Epidermal melanocyte (primary cell): ENCODE results near the gene SCLT1.
A peak's percentile ranks its signal among the peaks of the same experiment; 100 is the strongest.
"Not testable (repeated sequence)": the region's sequence is repeated elsewhere in the genome, so short reads cannot be mapped to it uniquely, and the experiment has no call there.

Source experiments
- DNase-seq: peaks from one replicate; pipeline ENCODE4 v3.0.0; 2011; ENCODE audit warnings: low spot score; ENCODE audit not compliant: insufficient read length

Gene SCLT1

DNA sequence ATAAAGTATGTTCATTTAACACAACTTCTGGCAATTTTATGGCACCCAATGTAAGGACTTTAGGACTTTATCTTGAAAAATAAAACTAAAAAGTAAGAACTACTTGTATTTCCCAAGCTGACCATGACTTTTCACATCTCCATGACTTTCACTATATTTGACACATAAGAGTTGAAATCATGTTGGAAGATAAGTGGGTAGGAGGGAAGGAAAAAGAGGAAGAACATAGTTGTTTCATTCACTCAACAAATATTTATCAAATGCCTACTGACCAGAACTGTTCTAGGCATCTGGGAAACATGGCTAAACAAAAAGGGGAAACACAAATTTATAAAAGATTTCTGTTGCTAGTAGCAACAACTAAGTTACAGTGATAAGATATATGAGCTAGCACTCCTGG, 16.0 kb downstream of the SCLT1 start:
- no peak for DNase-seq

DNA sequence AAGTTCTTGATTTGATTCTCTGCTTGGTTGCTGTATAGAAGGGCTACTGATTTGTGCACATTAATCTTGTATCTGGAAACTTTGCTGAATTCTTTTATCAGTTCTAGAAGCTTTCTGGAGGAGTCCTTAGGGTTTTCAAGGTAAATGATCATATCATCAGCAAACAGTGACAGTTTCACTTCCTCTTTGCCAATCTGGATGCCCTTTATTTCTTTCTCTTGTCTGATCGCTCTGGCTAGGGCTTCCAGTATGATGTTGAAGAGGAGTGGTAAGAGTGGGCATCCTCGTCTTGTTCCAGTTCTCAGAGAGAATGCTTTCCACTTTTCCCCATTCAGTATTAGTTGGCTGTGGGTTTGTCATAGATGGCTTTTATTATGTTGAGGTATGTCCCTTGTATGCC, 23.8 kb downstream of the SCLT1 start:
- not testable (repeated sequence) for DNase-seq

GRCh38 chr4:129064717-129065116, 28.6 kb downstream of the SCLT1 start:
- DNase-seq: no peak

DNA sequence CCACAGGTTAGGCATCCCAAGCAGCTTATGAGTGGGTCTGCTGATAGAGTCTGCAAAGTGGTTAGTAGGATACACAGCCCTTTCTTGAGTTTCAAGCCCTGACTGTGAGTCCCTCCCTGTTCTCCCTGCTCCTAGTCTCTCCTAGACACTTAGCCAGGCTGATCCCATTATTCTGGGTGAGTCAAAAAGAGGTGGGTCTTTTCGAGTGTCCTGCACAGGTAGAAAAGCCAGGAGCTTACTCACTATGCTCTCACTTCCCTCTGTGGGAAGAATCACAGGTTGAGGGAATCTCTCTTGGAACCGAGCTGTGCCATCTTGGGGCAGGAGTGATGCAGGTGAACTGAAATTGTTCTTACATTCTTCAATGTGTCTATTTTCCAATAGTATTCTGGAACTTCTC, 29.7 kb downstream of the SCLT1 start:
- no peak for DNase-seq

GRCh38 chr4:129062580-129062979, 30.8 kb downstream of the SCLT1 start:
- no peak for DNase-seq

DNA sequence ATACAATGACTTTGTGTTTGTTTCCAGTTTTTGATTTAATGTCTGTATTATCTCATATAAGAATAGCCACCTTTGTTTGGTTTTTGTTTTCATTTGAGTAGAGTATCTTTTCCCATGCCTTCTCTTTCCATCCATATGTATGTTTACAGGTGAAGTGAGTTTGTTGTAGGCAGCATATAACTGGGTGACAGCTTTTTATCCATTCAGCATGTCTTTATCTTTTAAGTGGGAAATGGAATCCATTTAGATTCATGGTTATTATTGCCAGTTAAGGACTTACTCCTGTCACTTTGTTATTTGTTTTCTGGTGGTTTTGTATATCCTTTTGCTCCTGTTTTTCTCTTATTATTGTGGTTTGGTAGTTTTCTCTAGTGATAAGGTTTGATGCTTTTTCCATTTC, 34.3 kb downstream of the SCLT1 start:
- DNase-seq: no peak

DNA sequence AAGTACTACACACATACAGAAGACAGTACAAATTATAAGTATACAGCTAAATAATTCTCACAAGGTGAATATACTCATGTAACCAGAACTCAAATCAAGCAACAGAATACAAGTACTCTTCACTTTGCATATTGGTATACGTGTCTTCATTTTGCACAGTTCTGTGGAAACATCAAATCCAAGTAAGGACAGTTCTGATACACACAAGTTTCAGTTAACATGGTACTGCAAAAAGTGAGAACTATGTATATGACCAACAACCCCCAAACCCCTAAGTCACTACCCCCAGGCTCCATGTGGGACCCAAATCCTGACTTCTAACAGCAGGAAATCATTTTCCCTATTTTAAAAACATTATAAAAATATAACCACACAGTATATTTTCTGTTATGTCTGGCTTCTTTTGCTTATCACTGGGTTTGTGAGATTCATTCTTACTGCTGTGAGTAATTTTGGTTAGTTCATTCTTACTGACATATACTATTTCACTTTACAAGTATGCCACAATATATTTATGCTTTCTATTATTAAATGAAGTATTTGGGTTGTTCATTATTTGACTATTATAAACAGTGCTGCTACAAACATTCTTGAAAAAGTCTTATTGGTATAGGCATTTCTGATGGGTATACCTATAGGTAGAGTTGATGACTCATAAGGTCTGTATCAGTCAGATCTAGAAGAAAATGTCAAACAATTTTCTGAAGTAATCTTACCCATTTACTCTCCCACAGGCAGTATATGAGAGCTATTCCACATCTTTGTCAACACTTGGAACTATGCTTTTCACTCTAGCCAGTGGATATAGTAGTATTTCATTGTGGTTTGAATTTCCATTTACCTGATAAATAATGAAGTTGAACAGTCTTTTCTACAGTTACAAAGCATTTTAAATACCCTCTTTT, 47.0 kb downstream of the SCLT1 start:
- DNase-seq: no peak

DNA sequence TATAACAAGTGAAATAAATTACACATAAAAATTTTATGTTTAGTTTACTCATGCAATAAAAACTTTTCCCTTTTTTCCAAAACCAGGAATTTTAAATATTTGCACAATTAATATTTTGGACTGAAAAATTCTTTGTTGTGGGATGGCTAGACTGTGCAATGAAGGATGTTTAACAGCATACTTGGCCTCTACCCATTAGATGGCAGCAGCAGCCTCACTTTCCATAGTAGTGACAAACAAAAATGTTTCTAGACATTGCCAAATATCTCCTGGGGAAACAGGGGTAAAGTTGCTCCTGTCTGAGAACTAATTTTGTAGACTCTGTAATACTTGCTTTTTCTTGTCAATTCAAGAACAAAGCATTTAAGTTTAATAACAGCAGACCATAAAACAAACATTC, 49.8 kb downstream of the SCLT1 start:
- no peak for DNase-seq

DNA sequence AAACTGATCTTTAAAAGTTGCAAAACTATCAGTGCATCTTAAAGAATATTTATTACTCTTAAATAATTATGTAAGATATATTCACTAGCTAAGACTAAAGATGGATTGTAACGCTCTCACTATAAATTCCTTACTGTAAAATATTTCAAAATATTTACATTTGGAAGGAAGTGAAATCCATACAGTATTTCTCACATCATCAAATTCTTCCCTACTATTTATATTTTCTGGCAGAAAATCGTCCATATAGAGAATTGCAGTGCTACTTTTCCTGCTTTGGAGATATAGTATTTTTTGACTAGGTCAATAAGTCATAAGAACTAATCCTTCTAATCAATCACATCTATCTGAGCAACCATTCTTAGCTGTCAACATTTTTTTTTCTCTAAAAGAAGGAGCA, 52.9 kb downstream of the SCLT1 start:
- no peak for DNase-seq

DNA sequence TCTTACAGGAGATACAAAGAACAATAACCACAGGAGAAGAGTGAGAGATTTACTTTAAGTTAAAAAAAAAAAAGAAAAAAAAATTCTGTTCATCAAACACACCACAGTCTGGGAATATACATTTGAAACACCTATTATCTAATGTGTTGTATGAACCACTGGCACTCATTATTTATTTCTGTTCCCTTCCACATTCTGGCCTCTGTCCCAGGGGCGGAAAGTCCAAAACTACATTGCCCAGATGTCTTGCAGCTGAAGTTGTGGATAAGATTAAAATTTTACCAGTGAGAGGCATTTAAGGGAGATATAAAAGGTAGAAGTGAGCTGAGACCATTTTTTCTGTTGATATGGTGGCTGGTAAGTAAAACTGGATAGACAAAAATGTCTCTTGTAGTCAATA, 56.2 kb downstream of the SCLT1 start:
- DNase-seq: no peak

DNA sequence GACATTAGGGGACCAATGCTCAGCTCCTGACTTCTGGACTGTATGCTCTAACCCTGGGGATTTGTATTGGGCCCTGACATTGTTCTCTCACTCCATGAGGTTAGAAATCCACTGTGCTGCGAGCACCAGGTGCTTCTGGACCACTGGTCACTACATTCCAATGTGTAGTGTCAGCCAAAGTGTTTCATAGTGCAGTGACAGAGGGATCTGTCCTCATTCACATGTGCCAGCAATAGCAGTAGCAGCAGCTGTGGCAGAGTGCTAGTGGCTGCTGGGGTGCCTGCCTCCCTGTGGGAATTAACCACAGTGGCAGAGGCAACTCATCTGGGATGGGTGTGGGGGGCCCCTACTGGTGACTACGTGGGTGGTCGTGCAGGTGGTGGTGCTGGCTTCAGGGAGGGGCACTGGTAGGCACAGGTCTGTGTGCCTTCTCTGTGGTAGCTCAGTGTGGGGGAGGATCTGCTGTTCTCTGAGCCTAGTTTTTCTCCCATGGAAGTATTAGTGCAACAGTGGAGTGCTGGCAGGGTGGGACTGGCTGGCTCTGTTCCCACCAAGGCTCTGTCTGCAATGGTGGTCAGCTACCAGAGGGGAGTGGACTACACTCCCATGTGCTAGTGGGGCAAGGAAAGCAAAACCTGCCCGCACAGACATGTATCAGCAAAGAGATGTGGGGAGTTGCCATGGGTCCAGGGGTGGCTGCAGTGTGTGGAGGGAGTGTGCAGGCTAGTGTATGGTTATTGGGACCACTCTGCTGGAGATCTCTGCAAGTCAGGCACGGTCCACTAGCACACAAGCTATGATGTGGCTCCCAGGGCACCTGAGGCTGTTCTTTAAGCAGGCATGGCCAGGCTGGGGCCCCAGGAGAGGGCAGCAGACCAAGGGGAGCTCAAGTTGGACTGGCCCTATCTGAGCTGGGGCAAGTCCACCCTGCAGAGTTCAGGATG, 78.5 kb downstream of the SCLT1 start:
- DNase-seq: no peak

DNA sequence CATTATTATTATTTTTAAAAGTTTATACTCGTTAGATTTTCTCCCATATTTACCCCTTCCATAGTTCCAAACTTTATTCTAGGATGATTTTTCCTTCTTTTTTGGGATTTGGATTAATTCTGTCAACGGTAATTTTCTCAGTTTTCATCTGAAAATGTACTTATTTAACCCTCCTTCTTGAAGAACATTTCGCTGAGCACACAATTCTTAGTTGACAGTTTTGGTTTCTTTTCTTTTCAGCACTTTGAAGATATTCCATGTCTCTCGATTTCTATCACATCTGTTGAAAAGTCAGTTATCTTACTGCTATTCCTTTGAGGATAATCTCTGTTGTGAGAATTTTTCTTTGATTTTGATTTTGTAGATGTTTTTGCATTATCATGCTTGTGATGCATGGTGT, 85.2 kb downstream of the SCLT1 start:
- no peak for DNase-seq

- DNase-seq: no peak
These were observed 106.4 kb downstream of the SCLT1 start for GRCh38 chr4:128986908-128987307.

DNA sequence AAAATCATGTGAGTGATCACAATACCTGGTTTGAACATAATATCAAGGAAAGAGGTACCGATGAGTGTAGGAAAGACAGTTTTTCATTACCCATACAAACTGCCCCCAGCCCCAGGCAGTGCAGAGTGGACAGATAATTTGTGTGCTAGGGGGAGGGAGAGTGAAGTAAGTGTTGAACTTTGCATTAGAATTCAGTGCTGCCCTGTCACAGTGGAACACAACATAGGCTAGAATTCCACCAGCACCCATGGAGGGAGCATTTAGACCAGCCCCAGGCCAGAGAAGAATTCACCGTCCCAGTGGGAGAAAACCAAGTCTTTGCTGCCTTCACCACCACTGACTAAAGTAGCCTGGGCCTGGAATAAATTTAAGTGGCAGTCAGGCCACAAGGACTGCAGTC, 107.3 kb downstream of the SCLT1 start:
- DNase-seq: no peak

GRCh38 chr4:128983771-128984485, 109.4 kb downstream of the SCLT1 start:
- no peak for DNase-seq

- DNase-seq: no peak
These were observed 112.0 kb downstream of the SCLT1 start for GRCh38 chr4:128981377-128981776.

GRCh38 chr4:128980816-128981326, 112.5 kb downstream of the SCLT1 start:
- DNase-seq: no peak

DNA sequence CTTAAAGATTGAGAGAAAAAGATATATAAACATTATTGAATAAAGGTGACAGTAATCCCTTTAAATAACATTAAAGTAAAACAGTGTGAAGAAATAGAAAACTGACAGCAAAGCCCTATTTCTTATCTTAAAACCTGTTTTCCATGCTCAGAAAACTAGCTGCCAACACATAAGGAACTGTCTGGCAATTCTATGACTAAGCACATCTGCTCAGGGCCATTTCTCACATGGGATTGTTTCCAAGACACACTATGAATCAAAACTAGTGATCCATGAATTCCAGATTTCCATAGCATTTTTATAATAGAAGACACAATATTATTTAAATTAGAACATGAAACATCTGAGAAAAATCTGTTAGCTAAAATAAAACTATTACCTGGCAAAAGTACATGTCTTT, 113.4 kb downstream of the SCLT1 start:
- peak; percentile 18 for DNase-seq

DNA sequence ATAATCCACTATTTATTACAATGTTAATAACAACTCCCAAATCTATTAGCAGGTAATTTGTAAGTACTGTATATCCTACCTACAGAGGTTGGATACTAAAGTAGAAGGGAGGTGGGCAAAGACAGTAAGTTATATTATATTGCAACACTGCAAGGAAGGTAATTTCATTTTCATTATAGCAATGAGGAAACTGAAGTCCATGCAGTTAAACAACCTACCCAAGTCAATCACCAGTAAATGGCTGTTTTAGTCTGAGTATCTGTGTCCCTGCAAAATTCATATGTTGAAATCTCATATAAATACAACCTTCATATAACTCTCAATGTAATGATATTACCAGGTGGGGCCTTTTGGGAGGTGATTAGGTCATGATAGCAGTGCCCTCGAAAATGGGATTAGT, 114.4 kb downstream of the SCLT1 start:
- DNase-seq: no peak

DNA sequence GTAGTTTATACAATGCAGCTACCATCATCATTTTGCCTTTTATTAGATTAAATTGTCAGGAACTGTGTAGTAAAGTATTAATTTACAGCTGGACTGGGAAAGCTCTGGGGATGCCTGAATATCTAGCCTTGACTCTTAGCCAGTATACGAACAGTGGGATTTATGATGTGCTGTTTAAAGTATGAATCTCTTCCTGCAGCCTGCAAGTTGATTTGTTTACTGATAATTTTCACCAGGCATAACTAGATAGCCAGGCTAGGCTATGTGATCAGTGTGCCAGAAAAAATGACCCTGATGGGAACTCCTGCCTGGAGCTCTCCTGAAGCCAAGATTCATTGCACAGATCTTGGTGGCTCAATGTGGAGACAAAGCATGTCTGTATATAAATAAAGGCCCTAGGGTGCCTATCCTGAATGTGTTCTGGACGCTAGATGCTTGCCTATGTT, 119.2 kb downstream of the SCLT1 start:
- peak; percentile 20 for DNase-seq

DNA sequence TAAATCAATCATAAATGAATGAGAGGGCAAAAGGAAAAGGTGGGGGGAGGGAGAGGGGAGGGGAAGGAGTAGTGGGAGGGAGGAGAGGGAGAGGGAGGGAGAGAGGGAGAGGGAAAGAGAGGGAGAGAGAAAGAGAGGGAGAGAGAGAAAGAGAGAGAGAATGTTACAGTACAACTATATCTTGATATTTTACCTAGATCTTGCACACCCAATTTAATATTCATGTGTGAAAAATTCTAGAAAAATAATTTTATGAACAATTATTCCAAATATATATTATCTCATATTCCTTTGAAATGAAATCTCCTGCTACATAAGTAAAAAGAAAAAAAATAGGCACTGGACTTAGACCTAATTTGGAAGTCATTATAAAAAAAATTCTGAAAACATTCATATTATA, 120.0 kb downstream of the SCLT1 start:
- no peak for DNase-seq
